HG03439 (cell line): ENCODE data around the gene PDE3A.

Experiments
- ATAC-seq: cut with Tn5 transposase; IDR thresholded peaks from one replicate; pipeline ENCODE4 v1.9.1; 2021; ENCODE audit warnings: mild to moderate bottlenecking, moderate library complexity; ENCODE audit not compliant: unreplicated experiment

PDE3A gene

DNA sequence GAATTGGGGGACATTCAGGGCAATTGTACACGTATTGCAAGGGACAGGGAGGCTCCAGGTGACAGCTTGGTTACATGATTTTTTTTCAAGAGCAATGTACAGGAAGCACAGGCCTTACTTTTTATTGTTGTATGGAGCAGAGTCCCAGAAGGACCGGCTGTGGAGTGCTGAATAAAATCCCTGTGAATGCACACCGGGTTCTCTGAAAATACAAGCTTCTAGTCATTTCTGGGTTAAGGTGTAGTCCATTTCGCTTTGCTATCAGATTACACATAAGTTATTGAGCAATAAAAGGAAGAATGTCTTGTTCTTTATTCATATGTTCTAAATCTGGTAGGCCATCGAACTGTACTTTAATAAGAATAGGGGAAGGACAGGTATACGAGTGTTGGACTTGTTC, 52.2 kb downstream of the PDE3A start:
- ATAC-seq: no peak

DNA sequence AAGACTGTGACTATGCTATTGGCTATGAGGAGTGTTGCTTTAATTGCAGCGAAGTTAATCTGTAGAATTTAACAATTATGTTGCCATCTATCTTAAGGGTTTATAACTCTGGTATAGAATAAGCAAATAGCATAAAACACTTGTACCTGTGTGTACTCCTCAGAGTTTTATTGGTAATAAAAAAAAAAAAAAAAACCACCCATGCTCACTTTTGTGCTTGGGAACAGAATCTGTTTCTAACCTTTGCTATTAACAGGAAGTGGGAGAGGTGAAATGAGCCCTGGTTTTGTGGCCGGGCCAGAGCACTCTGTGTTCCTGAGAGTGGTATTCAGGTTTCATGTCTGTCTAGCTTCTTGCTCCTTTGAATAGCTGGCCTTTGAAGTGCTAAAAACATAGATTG, 53.1 kb downstream of the PDE3A start:
- no peak for ATAC-seq

DNA sequence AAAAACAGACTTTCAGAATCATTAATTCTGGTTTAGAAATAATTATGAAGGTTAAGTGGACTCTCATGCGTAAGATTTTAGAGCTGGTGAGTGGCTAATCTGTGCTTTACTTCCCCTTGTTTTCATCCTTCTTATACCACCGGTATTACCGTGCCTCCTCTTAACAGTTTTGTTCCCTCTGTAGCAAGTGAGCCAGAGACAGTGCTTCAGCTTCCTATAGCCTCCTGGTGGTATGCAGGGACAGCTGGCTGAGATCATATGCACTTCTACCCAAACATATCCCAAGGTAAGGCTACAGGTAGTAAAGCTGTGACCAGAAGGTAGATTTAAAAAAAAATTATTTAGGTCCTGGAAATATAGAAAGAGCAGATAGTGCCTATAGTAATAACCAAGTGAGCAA, 55.2 kb downstream of the PDE3A start:
- ATAC-seq: no peak

DNA sequence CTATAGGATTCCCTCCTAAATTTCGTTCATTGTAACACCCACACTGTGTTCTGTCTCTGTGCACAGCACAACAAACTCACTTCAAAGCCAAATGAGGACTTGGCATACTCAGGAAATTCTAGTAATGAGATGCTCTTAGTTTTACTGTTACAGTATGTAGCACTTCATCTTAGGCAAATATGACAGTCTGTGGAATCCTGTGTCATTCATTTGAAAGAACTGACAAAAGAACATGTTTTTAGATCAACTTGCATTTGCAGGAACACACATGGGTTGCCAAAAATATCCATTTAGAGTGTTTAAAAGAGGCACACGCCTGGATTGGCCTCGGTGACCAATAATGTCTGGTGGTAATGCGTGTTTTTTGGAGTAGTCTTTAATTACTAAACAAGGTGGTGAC, 56.5 kb downstream of the PDE3A start:
- ATAC-seq: no peak

DNA sequence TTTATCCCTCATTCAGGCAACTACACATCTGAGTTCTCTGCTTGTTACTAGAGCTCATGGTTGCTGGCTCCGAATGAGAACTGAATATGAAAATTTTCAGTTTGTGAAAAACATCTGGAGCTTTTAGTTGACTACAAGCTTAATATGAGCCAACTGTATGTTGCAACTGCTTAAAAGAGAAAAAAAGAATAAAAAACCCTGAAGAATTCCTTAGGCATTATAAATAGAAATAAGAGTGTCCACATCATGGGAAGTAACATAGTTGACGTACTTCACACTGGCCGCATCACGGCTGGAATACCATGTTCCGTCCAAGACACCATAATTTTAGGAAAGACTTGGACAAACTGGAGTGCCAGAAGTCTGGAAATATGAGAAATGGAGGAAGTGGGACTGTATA, 57.9 kb downstream of the PDE3A start:
- no peak for ATAC-seq

DNA sequence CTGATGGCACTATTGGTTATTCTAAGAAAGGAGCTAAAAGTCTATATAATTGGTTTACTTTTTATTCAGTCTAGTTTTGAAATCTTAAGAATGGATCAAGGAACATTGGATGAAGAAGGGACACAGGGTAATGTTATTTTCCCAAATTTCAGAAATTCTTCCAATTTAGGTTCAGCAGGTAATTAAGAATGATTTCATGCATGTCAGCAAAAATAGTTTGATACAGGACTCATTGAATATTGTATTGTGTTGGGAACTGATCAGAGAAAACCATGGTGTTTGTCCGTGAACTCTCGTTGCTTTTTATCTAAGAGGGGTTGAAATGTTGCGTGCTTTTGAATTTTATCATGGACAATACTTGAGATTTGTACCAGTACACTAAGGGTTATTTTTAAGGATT, 58.6 kb downstream of the PDE3A start:
- no peak for ATAC-seq

DNA sequence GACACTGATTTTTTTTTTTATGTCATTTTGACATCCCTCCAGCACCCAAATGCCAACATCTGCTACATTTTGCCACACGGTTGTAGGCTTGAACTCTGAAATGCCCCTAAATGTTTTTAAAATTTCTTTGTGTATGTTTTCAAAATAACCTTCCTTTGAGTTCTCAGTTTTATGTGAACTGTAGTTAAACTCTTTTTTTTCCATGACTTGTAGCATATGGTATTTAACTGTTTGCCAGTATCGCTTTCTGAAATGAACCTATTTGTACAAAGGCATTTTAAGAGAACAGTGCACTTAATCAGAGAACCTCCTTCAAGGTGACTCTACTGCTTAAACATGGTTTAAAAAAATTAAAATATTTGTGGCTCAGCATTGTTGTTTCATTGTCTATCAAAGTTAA, 61.5 kb downstream of the PDE3A start:
- no peak for ATAC-seq

DNA sequence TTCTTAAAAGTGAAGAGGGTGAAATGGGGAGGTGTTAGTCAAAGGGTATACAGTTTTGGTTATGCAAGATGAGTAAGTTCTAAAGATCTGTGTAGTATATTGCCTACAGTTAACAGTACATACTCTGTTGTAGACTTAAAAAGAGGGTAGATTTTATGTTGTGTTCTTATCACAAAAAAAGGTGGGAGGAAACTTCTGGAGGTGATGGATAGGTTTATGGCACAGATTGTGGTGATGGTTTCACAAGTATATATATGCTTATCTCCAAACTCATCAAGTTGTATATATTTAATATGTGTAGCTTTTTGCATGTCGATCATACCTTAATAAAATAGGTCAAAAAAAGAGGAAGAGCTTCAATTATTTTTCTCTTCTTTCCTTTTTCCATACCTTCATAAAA, 64.0 kb downstream of the PDE3A start:
- no peak for ATAC-seq

DNA sequence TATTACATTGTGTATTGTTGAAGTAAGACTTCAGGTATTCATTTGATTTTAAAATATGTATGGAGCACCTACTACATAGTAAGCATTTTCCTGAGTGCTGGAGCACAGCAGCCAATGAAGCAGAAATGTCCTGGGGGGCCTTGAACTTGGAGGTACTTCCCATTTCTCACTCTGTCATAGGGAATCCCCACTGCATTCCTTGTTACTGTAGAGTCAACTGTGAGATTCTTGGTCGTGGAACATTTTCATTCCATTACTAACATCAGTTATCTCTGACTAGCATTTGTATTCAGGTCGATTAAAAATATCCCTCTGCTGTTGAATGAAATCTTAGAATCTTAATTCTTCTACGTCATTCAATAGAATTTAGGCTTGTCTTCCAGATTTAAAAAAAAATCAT, 66.7 kb downstream of the PDE3A start:
- ATAC-seq: no peak

DNA sequence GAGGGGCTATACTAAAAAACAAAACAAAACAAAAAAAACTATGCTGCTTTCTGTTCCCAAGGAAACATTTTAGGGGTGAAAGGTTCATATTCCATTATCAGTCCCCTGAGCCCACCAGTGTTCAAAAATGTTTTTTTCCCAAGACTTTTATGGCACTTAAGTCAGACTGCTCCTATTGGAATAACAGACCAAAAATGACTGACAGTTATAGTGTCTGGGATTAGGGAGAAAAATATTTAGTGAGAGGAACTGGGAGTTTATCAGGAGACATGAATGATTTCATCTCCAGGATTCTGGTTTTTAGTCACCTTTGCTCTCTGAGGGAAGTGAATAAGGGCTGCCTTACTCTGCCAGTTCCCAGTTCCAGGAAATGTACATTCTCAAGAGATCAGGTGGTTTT, 68.0 kb downstream of the PDE3A start:
- no peak for ATAC-seq

DNA sequence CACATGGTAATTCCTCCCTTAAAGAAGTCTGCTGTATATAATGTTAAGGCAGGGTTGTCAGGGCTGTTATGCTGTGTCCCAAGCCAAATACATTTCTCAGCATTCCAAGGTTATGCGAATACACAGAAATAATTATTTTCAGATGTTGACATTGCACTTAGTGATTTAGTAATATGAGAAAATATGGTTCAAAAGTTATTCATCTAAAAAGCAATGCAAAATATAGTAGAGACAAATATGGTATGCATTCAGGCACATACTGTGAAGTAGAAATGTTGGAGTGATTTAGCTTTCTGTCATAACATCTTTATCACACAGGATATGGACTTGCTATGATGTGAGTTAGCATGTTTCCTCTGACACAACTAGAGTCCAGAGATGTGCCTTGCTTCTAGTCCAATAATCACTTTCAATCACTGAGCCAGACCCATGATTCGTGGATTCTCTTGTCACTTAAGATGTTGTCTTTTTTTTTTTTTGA, 70.0 kb downstream of the PDE3A start:
- no peak for ATAC-seq

DNA sequence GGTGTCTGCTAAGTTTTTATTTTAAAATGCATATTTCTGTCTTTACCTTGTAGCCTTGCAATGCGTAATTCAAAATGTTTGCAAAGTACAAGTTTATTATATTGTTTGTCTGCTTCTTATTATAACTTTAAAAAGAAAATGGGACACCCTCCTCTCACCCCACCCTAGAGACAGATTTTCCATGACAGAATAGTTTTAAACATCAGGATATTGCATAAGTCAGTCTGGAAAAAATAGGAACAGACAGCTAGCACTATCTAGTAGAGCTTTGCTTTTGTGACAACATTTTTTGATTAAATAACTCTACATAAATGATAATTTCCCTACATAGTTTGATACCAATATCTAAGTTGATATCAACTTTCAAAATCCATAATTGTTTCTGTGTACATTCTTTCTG, 71.3 kb downstream of the PDE3A start:
- no peak for ATAC-seq

DNA sequence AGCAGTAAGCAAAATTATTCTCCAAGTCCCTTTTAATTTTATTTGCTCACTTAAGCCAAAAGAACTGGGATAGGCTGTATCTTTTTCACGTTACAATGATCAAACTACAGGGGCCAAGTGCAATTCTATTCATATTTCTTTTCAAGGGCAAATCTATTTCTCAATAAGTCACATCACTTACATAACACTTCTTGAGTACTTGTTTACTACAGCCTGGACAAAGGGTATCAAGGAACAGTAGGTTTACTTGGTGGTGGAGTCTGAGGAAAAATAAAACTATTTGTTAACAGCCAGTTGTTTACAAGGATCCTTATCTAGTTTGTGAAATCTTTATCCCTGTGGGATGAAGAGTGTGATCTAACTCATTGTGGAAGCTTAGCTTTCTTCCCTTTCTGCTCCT, 72.1 kb downstream of the PDE3A start:
- ATAC-seq: no peak

DNA sequence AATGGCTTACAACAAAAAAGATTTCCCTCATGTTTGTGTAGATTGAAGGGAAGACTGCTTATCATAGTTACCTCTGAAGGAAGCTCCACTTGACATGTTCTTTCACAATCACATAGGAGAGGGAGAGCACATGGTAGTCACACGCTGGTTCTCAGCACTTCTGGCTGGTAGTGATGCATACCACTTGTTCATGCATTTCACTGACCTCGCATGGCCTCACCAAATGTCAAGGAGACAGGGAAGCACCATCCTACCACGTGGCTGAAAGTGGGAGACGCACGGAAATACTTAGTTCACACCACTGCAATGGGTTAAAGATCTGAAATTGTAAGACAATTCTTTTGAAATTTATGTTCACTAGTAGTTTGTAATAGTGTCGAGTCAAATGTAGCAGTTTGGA, 74.0 kb downstream of the PDE3A start:
- ATAC-seq: no peak

DNA sequence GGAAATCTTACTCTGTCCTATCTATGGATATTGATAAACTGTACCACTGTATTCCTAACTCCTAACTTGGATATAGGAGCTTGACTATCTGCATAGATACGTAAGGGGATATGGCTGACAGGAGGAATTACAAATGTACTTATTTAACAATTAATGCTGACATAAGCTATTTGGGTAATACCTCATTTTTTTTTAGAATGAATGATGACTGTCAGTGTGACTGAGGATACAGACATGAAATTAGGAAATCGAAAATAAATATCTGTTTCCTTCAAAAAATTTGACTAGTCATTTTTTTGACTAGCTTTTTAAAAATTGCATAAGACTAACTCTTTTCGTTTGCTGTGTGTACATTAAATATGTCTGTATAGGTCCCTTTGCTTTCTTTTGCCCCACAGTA, 74.9 kb downstream of the PDE3A start:
- no peak for ATAC-seq

DNA sequence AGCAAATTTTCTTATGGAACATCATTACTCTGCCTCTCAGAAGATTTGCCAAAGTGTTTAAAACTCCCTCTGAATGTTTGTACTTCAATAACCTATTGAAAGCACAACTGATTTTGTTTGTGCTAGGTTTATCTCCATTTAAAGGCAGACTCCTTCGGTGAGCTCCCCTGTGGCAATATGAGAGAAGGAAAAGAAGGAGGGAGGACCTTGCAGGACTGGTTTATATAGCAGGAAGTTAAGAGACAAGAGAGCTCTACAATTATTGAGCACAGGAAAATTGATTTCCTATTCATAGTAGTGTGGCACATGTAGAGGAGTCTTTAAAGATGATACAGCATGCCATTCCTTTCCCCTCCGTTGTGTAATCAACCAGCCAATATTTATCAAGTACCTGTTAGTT, 75.5 kb downstream of the PDE3A start:
- ATAC-seq: no peak

DNA sequence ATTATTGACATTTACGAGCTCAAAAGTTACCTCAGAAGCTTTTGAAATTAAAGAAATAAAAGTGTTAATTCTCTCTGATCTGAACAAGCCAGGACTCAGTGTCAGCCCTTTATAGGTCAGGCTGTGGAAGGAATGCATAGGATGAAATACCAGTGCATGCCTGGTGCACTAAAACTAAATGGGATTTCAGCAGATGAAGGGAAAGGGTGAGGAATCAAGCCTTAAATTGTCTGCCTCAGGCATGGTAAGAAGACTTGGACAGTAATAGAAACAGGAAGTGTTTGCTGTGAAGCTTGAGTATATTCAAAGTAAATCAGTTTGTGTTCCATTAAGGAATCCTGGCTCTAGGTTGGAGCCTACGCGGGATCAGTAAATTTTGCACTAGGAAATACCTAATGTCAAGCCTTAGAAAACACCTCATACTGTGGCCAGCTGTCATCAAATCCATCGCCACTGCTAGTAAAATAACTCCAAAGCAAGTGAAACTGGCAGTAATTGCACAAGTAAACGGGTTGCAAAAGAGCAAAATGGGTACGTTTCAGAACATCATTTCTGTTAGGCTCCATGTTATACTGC, 76.3 kb downstream of the PDE3A start:
- no peak for ATAC-seq

DNA sequence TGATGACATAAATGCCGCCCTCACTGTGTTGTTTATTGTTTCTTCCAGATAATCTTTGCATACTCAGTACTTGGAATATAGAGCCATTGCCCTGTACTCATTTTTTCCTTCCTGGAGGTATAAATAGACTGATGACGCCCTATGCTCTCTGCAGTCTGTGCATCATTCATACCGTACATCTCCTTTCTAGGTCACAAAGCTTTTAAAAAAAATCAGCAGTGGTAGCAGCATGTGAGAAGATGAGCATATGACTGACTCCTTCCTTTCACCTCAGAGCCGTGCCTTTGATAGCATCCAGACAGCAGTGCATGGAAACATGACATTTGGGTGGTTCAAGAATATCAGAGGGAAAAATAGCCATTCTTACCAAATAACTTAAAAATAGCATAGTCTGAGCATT, 77.3 kb downstream of the PDE3A start:
- no peak for ATAC-seq

DNA sequence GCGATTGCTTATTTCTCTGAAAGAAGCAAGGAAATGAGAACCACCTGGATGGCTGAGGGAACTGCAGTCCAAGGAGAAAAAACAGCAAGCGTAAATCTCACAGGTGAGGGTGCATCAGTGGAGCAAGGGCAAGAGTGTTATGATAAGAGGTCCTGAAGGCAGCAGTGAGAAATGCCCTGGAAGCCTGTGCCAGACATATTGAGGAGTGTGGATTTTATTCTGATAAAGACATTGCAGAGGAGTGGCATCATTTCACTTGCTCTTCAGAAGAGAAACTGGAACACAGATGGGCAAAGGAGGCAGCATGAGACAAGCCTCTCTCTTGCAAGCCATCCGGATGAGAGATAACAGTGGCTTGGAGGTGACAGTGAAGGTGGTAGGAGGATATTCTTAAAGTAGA, 78.5 kb downstream of the PDE3A start:
- ATAC-seq: no peak

DNA sequence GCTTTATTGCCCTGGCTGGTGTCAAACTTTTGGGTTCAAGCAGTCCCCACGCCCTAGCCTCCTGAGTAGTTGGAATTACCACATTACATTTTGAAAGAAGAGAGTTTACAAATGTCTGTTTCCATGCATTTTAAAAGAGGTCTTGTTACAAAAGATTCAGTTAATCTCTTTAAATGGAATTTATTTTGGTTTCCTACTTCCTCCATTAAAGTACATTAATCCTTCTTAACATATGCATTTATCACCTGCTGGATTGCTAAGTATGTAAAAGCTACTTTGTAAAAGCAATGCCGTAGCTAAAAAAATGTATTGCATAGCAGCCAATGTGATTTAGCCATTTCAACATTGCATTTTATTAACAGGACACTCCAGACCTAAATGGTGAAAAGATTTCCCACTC, 80.4 kb downstream of the PDE3A start:
- ATAC-seq: no peak

DNA sequence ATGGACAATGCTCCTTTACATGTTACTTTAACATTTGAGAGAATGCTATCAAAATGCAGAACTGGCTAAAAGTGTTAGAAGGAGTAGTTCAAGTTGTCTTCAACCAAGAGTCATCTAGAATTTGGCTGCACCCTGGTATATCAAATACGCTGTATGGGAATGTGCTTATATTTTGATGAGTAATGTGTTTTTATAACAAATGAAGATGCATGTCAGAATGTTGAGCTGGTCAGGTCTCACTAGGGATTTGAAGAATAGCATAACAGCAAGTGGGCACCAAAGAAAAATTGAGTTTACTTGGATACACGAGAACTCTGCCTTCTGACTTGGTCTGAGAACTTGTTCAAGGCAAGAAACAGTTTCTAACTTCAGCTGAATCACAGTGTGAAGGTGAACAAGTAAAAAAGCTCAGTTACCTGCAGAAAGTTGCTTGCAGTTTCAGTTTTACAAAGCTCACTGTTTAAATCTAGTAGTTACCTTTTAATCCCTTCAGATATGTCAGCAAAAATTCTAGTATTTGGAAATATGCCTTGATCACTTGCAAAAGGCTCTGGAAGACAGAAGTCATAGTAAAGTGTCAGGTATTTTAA, 82.3 kb downstream of the PDE3A start:
- ATAC-seq: no peak

DNA sequence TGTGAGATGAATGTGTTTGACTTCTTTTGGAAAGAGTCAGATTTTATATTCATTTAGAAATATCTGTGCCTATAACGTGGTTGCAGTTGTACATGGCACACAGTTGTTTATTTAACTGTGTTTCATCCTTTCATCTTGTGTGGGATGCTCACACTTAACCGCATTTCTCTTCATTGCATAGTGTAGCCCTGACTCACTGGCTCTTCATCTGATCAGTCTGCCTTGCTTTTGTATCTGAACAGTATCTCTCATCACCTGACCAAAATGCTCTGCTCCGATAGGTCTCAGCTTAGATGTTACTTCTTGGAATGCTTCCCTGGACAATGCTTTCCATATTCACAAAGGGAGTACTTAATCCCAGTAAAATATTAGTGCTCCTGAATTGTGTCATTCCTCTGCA, 83.4 kb downstream of the PDE3A start:
- no peak for ATAC-seq

DNA sequence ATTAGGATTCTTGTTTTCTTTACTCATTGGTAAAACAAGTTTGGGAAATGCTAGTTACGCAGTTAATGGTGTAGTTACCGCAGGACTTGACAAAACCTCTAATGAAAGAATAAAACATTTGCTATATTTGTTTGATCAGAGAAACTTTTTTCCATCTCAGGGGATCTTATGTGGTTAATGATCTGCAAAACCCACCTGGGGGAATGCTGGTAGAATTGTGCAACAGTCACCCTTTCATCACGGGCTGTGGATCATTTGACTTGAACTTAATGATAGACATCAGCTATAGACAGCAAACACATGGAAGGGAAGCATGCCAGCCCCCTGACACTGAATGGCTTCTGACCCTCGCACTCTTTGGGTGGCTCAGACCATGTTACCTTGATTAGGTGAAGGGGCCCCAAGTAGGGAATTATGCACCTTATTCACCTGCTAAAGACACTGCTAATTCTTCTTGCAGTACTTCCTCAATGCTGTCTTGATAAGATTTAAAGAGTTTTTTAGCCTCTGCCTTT, 84.2 kb downstream of the PDE3A start:
- ATAC-seq: no peak
